H1 (cell line): ENCODE measurements around the gene PIK3CG. TPM values are rescaled to one million over a fixed set of nuclear protein-coding genes. Genes with fewer than 3 reads are reported as not detected.

Source experiments
- CHD2 ChIP-seq: IDR thresholded peaks from 2 replicates; pipeline ENCODE4 v1.6.1; 2012; ENCODE audit warnings: low read length, improper control_type of control experiment
- GTF2F1 ChIP-seq: IDR thresholded peaks from 2 replicates; pipeline ENCODE4 v1.6.1; 2012; ENCODE audit warnings: low read depth, low read length, improper control_type of control experiment, borderline replicate concordance
- polyA plus RNA-seq, 7 experiments: library from polyadenylated mRNA; depleted of rRNA in 3 of 7; stranded (reverse) in 5 of 7; unstranded in 2 of 7; fragments of >200 nt in 5 of 7; fragments of 200-250 nt in 2 of 7; gene quantifications; 1 replicate in 5 of 7; 2 replicates in 1 of 7; 4 replicates in 1 of 7; pipeline versions ENCODE4 v1.2.1 to v1.2.3, GENCODE V29; 2011 to 2013; ENCODE audit warnings: missing spikeins in 2 of 7, mixed read lengths in 2 of 7
- total RNA-seq: library from RNA; stranded (reverse); fragmentation: NEBNext Ultra II Directional; extraction: Animal tissue kit (Norgen Biotek cat#: 25700); gene quantifications from 2 replicates; pipeline ENCODE4 v1.2.1, GENCODE V29; 2021

PIK3CG gene
- total and polyA plus RNA-seq, 2 of the 8 experiments (the other 6 are each of a cell fraction or from before 2014, with no cell fraction given), result not detected

DNA sequence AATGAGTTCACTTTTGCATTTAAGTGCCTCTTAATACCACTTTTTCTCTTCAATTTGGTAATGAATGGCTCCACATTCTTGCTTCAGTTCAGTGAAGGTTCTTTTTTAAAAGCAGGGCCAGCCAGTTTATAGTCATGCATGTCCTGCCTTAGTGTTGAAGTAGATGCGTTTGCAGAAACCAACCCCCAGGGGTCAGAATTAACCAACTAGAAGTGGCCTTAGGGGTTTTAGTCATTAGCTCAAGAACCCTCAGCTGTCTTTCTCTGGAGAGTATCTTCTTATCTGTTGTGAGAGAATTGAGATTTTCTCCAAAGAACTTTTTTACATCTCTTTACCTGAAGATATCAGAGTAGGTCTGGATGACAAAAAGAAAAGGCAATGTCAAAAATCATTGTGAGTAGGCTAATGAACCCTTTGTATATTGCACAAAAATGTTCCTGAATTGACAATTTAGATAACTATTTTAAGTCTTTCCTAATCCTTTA is 82.2 kb downstream of the PIK3CG start (continued):
- no peak for TF ChIP-seq GTF2F1
- TF ChIP-seq CHD2, result no peak
